Caco-2 (cell line): ENCODE data around the gene LRFN4. TPM values are rescaled to one million over a fixed set of nuclear protein-coding genes. Genes with fewer than 3 reads are reported as not detected.

Experiments
- BruUV-seq: library from RNA; stranded (reverse); fragments of 400-500 nt; replicated peaks from 2 replicates; lab custom pipeline; 2021; lab: Mats Ljungman, UMichigan
- CTCF ChIA-PET: fragments of 300-600 bp; sonication (Branson Sonifier 250); formaldehyde crosslinking; loops from one replicate; lab custom pipeline; 2022; ENCODE audit warnings: antibody characterized with exemption; lab: Charles Lee
- POLR2A ChIA-PET: fragments of 300-600 bp; sonication (Branson Sonifier 250); formaldehyde crosslinking; loops from one replicate; lab custom pipeline; 2022; ENCODE audit warnings: antibody characterized with exemption; lab: Charles Lee
- DNase-seq, 2 experiments: peaks; one replicate each; pipeline versions ENCODE4 v3.0.0 to v3.0.0-alpha.2; 2020 to 2022
- H3K27me3 ChIP-seq: replicated peaks from 2 replicates; pipeline ENCODE4 v1.6.0; 2011; ENCODE audit warnings: low read length; ENCODE audit not compliant: control insufficient read depth, insufficient read depth
- H3K36me3 ChIP-seq: 2 replicates; pipeline ENCODE4 v1.5.1; 2011; ENCODE audit warnings: low read length; ENCODE audit not compliant: control insufficient read depth, insufficient read depth
- H3K4me1 ChIP-seq: fragments of 250-450 bp; sonication (Bioruptor Pico); 2 replicates; pipeline ENCODE4 v1.5.1; 2020; ENCODE audit warnings: mild to moderate bottlenecking
- H3K4me3 ChIP-seq: 2 replicates; pipeline ENCODE4 v1.5.1; 2011; ENCODE audit warnings: low read depth, mild to moderate bottlenecking, control low read depth, low read length
- H3K9me3 ChIP-seq: fragments of 250-450 bp; sonication (Bioruptor Pico); 2 replicates; pipeline ENCODE4 v1.5.1; 2020; ENCODE audit warnings: mild to moderate bottlenecking, moderate library complexity
- H3K27ac Mint-ChIP-seq: one replicate; pipeline ENCODE4 v1.8.0; 2022; ENCODE audit warnings: mixed read lengths; ENCODE audit not compliant: unreplicated experiment
- H3K27me3 Mint-ChIP-seq: one replicate; pipeline ENCODE4 v1.8.0; 2022; ENCODE audit warnings: mixed read lengths; ENCODE audit not compliant: insufficient read depth, unreplicated experiment
- H3K36me3 Mint-ChIP-seq: one replicate; pipeline ENCODE4 v1.8.0; 2022; ENCODE audit warnings: mild to moderate bottlenecking, mixed read lengths; ENCODE audit not compliant: insufficient read depth, unreplicated experiment
- H3K4me1 Mint-ChIP-seq: one replicate; pipeline ENCODE4 v1.8.0; 2022; ENCODE audit warnings: low read depth, mixed read lengths; ENCODE audit not compliant: unreplicated experiment
- H3K4me3 Mint-ChIP-seq: one replicate; pipeline ENCODE4 v1.8.0; 2022; ENCODE audit warnings: mild to moderate bottlenecking, moderate library complexity, mixed read lengths; ENCODE audit not compliant: unreplicated experiment
- H3K9me3 Mint-ChIP-seq: one replicate; pipeline ENCODE4 v1.8.0; 2022; ENCODE audit warnings: mixed read lengths; ENCODE audit not compliant: unreplicated experiment
- intact Hi-C: fragments of 100-400 bp; cut with micrococcal nuclease; formaldehyde crosslinking; loops from one replicate; pipeline ENCODE4 v1.10.0; 2022; ENCODE audit not compliant: unreplicated experiment
- total RNA-seq: library from RNA; stranded (reverse); gene quantifications from 2 replicates; pipeline ENCODE4 v1.2.3, GENCODE V29; 2022
- TF ChIP-seq, protein P1 (sequence below), 2 experiments: fragments of 200-600 bp in 1 of 2; IDR thresholded peaks; 1 replicate in 1 of 2; 2 replicates in 1 of 2; pipeline versions ENCODE4 v1.5.1 to v1.8.0; 2011 to 2022; ENCODE audit warnings: antibody characterized with exemption in 1 of 2, control low read depth in 1 of 2, inconsistent platforms in 1 of 2, low read depth in 1 of 2, low read length in 1 of 2, mild to moderate bottlenecking in 1 of 2, moderate library complexity in 1 of 2; ENCODE audit not compliant: insufficient read depth in 1 of 2, severe bottlenecking in 1 of 2, unreplicated experiment in 1 of 2

Gene LRFN4
- total RNA-seq, 1 experiment from 2014 or later = 14.1 TPM

DNA sequence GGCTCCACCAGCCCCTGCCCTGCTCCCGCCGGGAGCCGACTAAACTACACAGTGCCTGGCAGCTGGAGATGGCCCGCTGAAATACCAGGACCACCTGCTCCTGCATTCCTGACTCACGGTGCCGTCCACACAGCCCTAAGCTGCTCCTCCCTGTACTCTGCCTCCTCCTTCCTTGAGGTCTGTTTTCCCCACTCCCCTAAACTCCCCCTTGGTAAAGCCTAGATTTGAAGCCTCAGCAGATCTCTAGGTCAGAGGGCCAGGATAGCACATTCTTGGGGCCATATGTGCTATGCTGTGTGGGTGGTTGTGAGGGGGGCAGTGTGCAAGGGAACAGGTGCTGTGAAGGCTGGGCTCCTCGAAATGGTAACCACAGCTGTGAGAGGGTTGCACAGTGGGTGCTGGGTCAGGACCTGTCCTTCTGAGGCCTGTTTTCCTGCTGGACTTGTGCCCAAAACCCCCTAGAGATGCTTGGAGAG, 9.7 kb downstream of the LRFN4 start:
- H3K36me3 Mint-ChIP-seq = no peaks in the 10 kb centered on the region
- intact Hi-C loops = loop anchor here (5.0 kb wide), 2 partner anchors 91 to 111 kb away; partner anchors contain the start of genes C11orf86 and PC
- no TSS peak for BruUV-seq
- H3K9me3 ChIP-seq = no peaks in the 10 kb centered on the region
- POLR2A ChIA-PET = no interaction called here
- H3K27ac Mint-ChIP-seq = no peak overlapping the region
- H3K4me1 Mint-ChIP-seq = no peaks in the 10 kb centered on the region
- no peak overlapping the region for H3K4me3 ChIP-seq
- H3K27me3 ChIP-seq = no peaks in the 10 kb centered on the region
- no peaks in the 10 kb centered on the region; the same call in 1 of the 2 replicates for H3K36me3 ChIP-seq
- H3K9me3 Mint-ChIP-seq = no peaks in the 10 kb centered on the region
- no peaks in the 10 kb centered on the region for H3K27me3 Mint-ChIP-seq
- no peak for DNase-seq
- TF ChIP-seq, protein P1, sequence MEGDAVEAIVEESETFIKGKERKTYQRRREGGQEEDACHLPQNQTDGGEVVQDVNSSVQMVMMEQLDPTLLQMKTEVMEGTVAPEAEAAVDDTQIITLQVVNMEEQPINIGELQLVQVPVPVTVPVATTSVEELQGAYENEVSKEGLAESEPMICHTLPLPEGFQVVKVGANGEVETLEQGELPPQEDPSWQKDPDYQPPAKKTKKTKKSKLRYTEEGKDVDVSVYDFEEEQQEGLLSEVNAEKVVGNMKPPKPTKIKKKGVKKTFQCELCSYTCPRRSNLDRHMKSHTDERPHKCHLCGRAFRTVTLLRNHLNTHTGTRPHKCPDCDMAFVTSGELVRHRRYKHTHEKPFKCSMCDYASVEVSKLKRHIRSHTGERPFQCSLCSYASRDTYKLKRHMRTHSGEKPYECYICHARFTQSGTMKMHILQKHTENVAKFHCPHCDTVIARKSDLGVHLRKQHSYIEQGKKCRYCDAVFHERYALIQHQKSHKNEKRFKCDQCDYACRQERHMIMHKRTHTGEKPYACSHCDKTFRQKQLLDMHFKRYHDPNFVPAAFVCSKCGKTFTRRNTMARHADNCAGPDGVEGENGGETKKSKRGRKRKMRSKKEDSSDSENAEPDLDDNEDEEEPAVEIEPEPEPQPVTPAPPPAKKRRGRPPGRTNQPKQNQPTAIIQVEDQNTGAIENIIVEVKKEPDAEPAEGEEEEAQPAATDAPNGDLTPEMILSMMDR (IDR thresholded peaks at IDR 0.05; ENCODE audit: insufficient read depth in 1 of 2, low read depth in 1 of 2, low read length in 1 of 2, severe bottlenecking in 1 of 2, unreplicated experiment in 1 of 2) = no peak
- CTCF ChIA-PET = interaction anchor here (1.6 kb wide), 1 partner anchor 9 kb away, joined by 6 read pairs; no protein-coding TSS in a partner anchor
- no peak overlapping the region for H3K4me3 Mint-ChIP-seq
- peaks cover 4% of the 10 kb centered on the region; the same call in 1 of the 2 replicates for H3K4me1 ChIP-seq

- Mint-ChIP-seq H3K9me3 (no peaks in the 10 kb centered on the region), H3K27ac (no peak overlapping the region), H3K4me1 (no peaks in the 10 kb centered on the region), H3K27me3 (no peaks in the 10 kb centered on the region), H3K36me3 (no peaks in the 10 kb centered on the region), H3K4me3 (no peak overlapping the region)
- H3K27me3 ChIP-seq = no peaks in the 10 kb centered on the region
- no TSS peak for BruUV-seq
- no peaks in the 10 kb centered on the region; the same call in 1 of the 2 replicates for H3K36me3 ChIP-seq
- intact Hi-C loops = loop anchor here (1.0 to 5.0 kb wide), 3 partner anchors 24 to 110 kb away; partner anchors contain the start of genes C11orf86, PC and RCE1
- H3K9me3 ChIP-seq = no peaks in the 10 kb centered on the region
- no peak overlapping the region for H3K4me3 ChIP-seq
- peaks cover 4% of the 10 kb centered on the region; the same call in 1 of the 2 replicates for H3K4me1 ChIP-seq
- TF ChIP-seq, protein P1 (IDR thresholded peaks at IDR 0.05; ENCODE audit: insufficient read depth in 1 of 2, low read depth in 1 of 2, low read length in 1 of 2, severe bottlenecking in 1 of 2, unreplicated experiment in 1 of 2) = peak in 1 of 2 experiments; percentile 34
- CTCF ChIA-PET = interaction anchor here (0.6 to 1.6 kb wide), 5 partner anchors 9 to 1810 kb away, joined by 3 to 7 read pairs (median 4); no protein-coding TSS in a partner anchor
- POLR2A ChIA-PET = no interaction called here
- DNase-seq = no peak
These were observed 10.7 kb downstream of the LRFN4 start for GRCh38 chr11:66867425-66868040.

- BruUV-seq = no TSS peak
- Mint-ChIP-seq H3K27me3 (no peaks in the 10 kb centered on the region), H3K4me1 (no peaks in the 10 kb centered on the region), H3K9me3 (no peaks in the 10 kb centered on the region), H3K36me3 (no peaks in the 10 kb centered on the region), H3K27ac (no peak overlapping the region), H3K4me3 (no peak overlapping the region)
- Histone ChIP-seq H3K9me3 (no peaks in the 10 kb centered on the region), H3K4me3 (no peak overlapping the region), H3K4me1 (peaks cover 4% of the 10 kb centered on the region; the same call in 1 of the 2 replicates), H3K36me3 (no peaks in the 10 kb centered on the region; the same call in 1 of the 2 replicates), H3K27me3 (no peaks in the 10 kb centered on the region)
- ChIA-PET CTCF (interaction anchor here (0.6 to 1.6 kb wide), 4 partner anchors 10 to 1809 kb away, joined by 3 to 7 read pairs (median 6); no protein-coding TSS in a partner anchor), POLR2A (no interaction called here)
- DNase-seq = no peak
- intact Hi-C loops = loop anchor here (1.0 to 5.0 kb wide), 3 partner anchors 25 to 109 kb away; partner anchors contain the start of genes C11orf86, PC and RCE1
- TF ChIP-seq, protein P1 (IDR thresholded peaks at IDR 0.05; ENCODE audit: insufficient read depth in 1 of 2, low read depth in 1 of 2, low read length in 1 of 2, severe bottlenecking in 1 of 2, unreplicated experiment in 1 of 2) = no peak
These were observed 11.3 kb downstream of the LRFN4 start for GRCh38 chr11:66868082-66868725.
